Measurements from ENCODE around the gene KCNMB2. TPM values are rescaled to one million over a fixed set of nuclear protein-coding genes. Genes with fewer than 3 reads are reported as not detected.

The KCNMB2 gene
- total RNA-seq, 1 experiment from 2014 or later, result not detected

DNA sequence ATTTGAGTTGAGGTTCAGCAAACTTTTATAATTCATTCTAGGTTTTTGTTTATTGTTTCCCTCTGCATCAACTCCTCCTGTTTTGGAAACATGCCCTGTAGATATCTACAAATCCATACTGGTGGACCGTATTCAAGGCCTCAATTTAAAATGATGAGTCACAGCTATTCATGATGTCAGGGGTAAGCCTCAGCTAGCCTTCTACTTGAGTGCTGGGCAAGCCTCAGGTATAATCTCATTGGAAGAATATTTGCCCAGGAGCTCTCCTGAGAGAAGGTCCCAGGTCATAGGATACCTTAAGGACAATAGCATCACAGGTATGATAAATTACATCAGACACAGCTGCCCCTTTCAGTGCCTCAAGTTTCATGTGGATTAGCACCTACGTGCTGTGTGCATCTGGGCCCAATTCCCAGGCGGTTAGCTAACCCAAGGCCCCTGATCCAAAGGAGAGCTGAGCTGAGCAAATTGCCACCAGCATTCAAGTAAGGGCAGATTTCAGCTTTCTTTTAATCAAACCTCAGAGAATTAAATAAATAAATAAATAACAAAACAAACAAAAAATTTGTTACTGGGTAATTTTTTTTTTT lies 87.5 kb downstream of the KCNMB2 start:
- no peak overlapping the region for H3K4me3 ChIP-seq (ENCODE audit: low read depth, low read length)
- no peak for TF ChIP-seq CTCF (IDR thresholded peaks at IDR 0.05; ENCODE audit: insufficient read depth in 1 of 2, low read depth in 1 of 2, low read length in 1 of 2, severe bottlenecking in 1 of 2, unreplicated experiment in 1 of 2)
- H3K4me3 Mint-ChIP-seq (ENCODE audit: unreplicated experiment), result no peak overlapping the region
- no peaks in the 10 kb centered on the region for H3K9me3 ChIP-seq
- no peaks in the 10 kb centered on the region for H3K27me3 Mint-ChIP-seq (ENCODE audit: insufficient read depth, unreplicated experiment)
- no peak for DNase-seq
- no peaks in the 10 kb centered on the region for H3K27me3 ChIP-seq (replicated peaks; ENCODE audit: control insufficient read depth, insufficient read depth, low read length)
- H3K36me3 Mint-ChIP-seq (ENCODE audit: insufficient read depth, unreplicated experiment), result no peaks in the 10 kb centered on the region
- H3K9me3 Mint-ChIP-seq (ENCODE audit: unreplicated experiment), result no peaks in the 10 kb centered on the region
- no peak overlapping the region for H3K27ac Mint-ChIP-seq (ENCODE audit: unreplicated experiment)
- H3K4me1 Mint-ChIP-seq (ENCODE audit: low read depth, unreplicated experiment), result no peaks in the 10 kb centered on the region
- intact Hi-C loops (cut with micrococcal nuclease; ENCODE audit: unreplicated experiment), result loop anchor here (10.0 kb wide), 1 partner anchor 341 kb away; no protein-coding TSS in a partner anchor
- BruUV-seq (replicated peaks), result no TSS peak
- H3K36me3 ChIP-seq (ENCODE audit: control insufficient read depth, insufficient read depth, low read length), result no peaks in the 10 kb centered on the region
- ChIA-PET POLR2A (no interaction called here), CTCF (no interaction called here)
- no peaks in the 10 kb centered on the region for H3K4me1 ChIP-seq

DNA sequence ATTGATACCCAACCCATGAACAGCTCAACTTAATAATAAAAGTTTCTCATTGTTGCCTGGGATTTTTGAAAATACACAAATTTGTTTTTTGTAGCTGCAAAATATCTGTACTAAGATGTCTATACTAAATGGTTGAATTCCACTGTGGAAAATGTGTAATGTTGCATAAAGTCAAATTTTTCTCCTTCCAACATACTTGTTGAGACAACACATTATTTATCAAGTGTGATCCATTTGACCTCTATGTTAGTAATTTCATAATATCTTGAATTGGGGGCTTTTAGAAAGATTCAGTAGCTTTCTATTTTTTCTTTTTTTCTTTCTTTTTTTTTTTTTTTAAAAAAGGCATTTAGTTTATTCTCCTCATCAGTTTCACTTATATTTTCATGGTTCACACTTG lies 88.0 kb downstream of the KCNMB2 start:
- intact Hi-C loops (cut with micrococcal nuclease; ENCODE audit: unreplicated experiment), result loop anchor here (10.0 kb wide), 1 partner anchor 341 kb away; no protein-coding TSS in a partner anchor
- no TSS peak for BruUV-seq (replicated peaks)
- Mint-ChIP-seq H3K4me3 (ENCODE audit: unreplicated experiment) (no peak overlapping the region), H3K27me3 (ENCODE audit: insufficient read depth, unreplicated experiment) (no peaks in the 10 kb centered on the region), H3K9me3 (ENCODE audit: unreplicated experiment) (no peaks in the 10 kb centered on the region), H3K27ac (ENCODE audit: unreplicated experiment) (no peak overlapping the region), H3K4me1 (ENCODE audit: low read depth, unreplicated experiment) (no peaks in the 10 kb centered on the region), H3K36me3 (ENCODE audit: insufficient read depth, unreplicated experiment) (no peaks in the 10 kb centered on the region)
- no peak overlapping the region for H3K4me3 ChIP-seq (ENCODE audit: low read depth, low read length)
- no peak for TF ChIP-seq CTCF (IDR thresholded peaks at IDR 0.05; ENCODE audit: insufficient read depth in 1 of 2, low read depth in 1 of 2, low read length in 1 of 2, severe bottlenecking in 1 of 2, unreplicated experiment in 1 of 2)
- H3K36me3 ChIP-seq (ENCODE audit: control insufficient read depth, insufficient read depth, low read length), result no peaks in the 10 kb centered on the region
- DNase-seq, result no peak
- ChIA-PET POLR2A (no interaction called here), CTCF (no interaction called here)
- no peaks in the 10 kb centered on the region for H3K4me1 ChIP-seq
- H3K27me3 ChIP-seq (replicated peaks; ENCODE audit: control insufficient read depth, insufficient read depth, low read length), result no peaks in the 10 kb centered on the region
- no peaks in the 10 kb centered on the region for H3K9me3 ChIP-seq

- H3K9me3 ChIP-seq, result no peaks in the 10 kb centered on the region
- H3K4me1 Mint-ChIP-seq (ENCODE audit: low read depth, unreplicated experiment), result no peaks in the 10 kb centered on the region
- H3K4me3 Mint-ChIP-seq (ENCODE audit: unreplicated experiment), result no peak overlapping the region
- ChIA-PET POLR2A (no interaction called here), CTCF (no interaction called here)
- no peak for TF ChIP-seq CTCF (IDR thresholded peaks at IDR 0.05; ENCODE audit: insufficient read depth in 1 of 2, low read depth in 1 of 2, low read length in 1 of 2, severe bottlenecking in 1 of 2, unreplicated experiment in 1 of 2)
- H3K9me3 Mint-ChIP-seq (ENCODE audit: unreplicated experiment), result no peaks in the 10 kb centered on the region
- intact Hi-C loops (cut with micrococcal nuclease; ENCODE audit: unreplicated experiment), result loop anchor here (10.0 kb wide), 1 partner anchor 340 kb away; no protein-coding TSS in a partner anchor
- no peak overlapping the region for H3K4me3 ChIP-seq (ENCODE audit: low read depth, low read length)
- no peaks in the 10 kb centered on the region for H3K27me3 Mint-ChIP-seq (ENCODE audit: insufficient read depth, unreplicated experiment)
- no TSS peak for BruUV-seq (replicated peaks)
- no peaks in the 10 kb centered on the region for H3K27me3 ChIP-seq (replicated peaks; ENCODE audit: control insufficient read depth, insufficient read depth, low read length)
- no peaks in the 10 kb centered on the region for H3K4me1 ChIP-seq
- no peak overlapping the region for H3K27ac Mint-ChIP-seq (ENCODE audit: unreplicated experiment)
- DNase-seq, result no peak
- H3K36me3 ChIP-seq (ENCODE audit: control insufficient read depth, insufficient read depth, low read length), result no peaks in the 10 kb centered on the region
- H3K36me3 Mint-ChIP-seq (ENCODE audit: insufficient read depth, unreplicated experiment), result no peaks in the 10 kb centered on the region
Observed at GRCh38 chr3:178625053-178625600, 88.9 kb downstream of the KCNMB2 start.

Data from Caco-2 (cell line).